Smooth muscle cell of the coronary artery (primary cell): Measurements from ENCODE around the gene RPL35. TPM values are rescaled to one million over a fixed set of nuclear protein-coding genes. Genes with fewer than 3 reads are reported as not detected.

ENCODE experiments used
- total RNA-seq: library from RNA; depleted of rRNA; stranded (reverse); fragments of >200 nt; gene quantifications from 2 replicates; pipeline ENCODE4 v1.2.3, GENCODE V29; 2014; ENCODE audit warnings: low replicate concordance

The RPL35 gene
- 3,385 and 4,079 TPM in 2 replicates for total RNA-seq

GRCh38 chr9:124861342-124862229 is at the start of gene RPL35, which contains the start of gene ARPC5L:
Gene RPL35 (minus strand): TSS chr9:124861957. CDS start chr9:124861912, 45 bp downstream.
Gene ARPC5L (plus strand): TSS chr9:124862130. CDS start chr9:124869291, 7,161 bp downstream.

GRCh38 chr9:124852829-124853531 is 8.8 kb downstream of the RPL35 start, which contains the start of gene WDR38:
Gene WDR38 (plus strand): TSS chr9:124853460. CDS start chr9:124853532, 72 bp downstream.

Other genes starting within 250 kb of the RPL35 start
- gene NR6A1, start 90.6 kb downstream of the RPL35 start, total RNA-seq = 0.35 and 0.45 TPM in 2 replicates
- 0.98 and 6.2 TPM in 2 replicates for gene OLFML2A, start 84.8 kb downstream of the RPL35 start, total RNA-seq
- gene WDR38, start 8.5 kb downstream of the RPL35 start, total RNA-seq = not detected in 2 replicates
- 9.6 and 15.6 TPM in 2 replicates for gene ARPC5L, start 173 bp upstream of the RPL35 start, total RNA-seq
- gene GOLGA1, start 79.1 kb upstream of the RPL35 start, total RNA-seq = 3.4 and 9.8 TPM in 2 replicates